ENCODE results near the gene ZNF609. TPM values are rescaled to one million over a fixed set of nuclear protein-coding genes. Genes with fewer than 3 reads are reported as not detected.
A peak's percentile ranks its signal among the peaks of the same experiment; 100 is the strongest.

ZNF609 gene
- total and polyA plus RNA-seq, 4 donors, result 4.6 to 18.1 (median 8.0) TPM

DNA sequence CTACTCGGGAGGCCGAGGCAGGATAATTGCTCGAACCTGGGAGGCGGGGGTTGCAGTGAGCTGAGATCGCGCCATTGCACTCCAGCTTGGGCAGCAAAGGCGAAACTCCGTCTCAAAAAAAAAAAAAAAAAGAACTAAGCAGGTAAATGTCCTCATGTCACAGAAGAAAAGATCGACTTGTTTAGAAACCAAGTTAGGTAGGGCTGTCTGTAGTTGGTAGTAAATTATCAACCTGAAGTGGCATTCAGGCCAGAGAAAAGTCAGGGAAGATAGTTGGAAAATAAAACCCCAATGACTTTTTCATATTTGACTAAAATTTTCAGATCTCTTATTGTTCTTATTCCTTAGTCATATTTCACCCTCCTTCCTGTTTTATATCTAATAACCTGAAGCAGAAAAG, 55.4 kb downstream of the ZNF609 start:
- TF ChIP-seq RAD21 (IDR thresholded peaks at IDR 0.05), result peak in 1 of 2 donors; percentile 11
- no peak for TF ChIP-seq HNF4G (IDR thresholded peaks at IDR 0.05)
- Histone ChIP-seq H3K9ac (ENCODE audit: low read depth in 1 of 2, low read length in 2 of 2) (peak overlapping the region in 1 of 2 donors; percentile 31), H3K27ac (ENCODE audit: low read depth in 1 of 2, low read length in 2 of 2) (peak overlapping the region in 1 of 2 donors; percentile 25), H3K36me3 (ENCODE audit: control insufficient read depth in 4 of 4, insufficient read depth in 3 of 4, low read depth in 1 of 4, low read length in 3 of 4) (peaks cover 0 to 3% (median 2%) of the 10 kb centered on the region in 4 donors), H3K4me3 (ENCODE audit: low read depth in 1 of 3, low read length in 3 of 3) (no peak overlapping the region), H3K27me3 (ENCODE audit: control insufficient read depth in 4 of 4, insufficient read depth in 4 of 4, low read length in 3 of 4) (no peaks in the 10 kb centered on the region), H3K9me3 (ENCODE audit: control insufficient read depth in 4 of 4, low read length in 3 of 4) (no peaks in the 10 kb centered on the region), H3K4me1 (ENCODE audit: control insufficient read depth in 4 of 4, insufficient read depth in 4 of 4, low read length in 3 of 4) (peaks cover 5 to 14% (median 10%) of the 10 kb centered on the region in 4 donors)
- no peak for DNase-seq (ENCODE audit: low spot score)
- 67% methylated on average over 9 of the region's 9 CpGs for WGBS

DNA sequence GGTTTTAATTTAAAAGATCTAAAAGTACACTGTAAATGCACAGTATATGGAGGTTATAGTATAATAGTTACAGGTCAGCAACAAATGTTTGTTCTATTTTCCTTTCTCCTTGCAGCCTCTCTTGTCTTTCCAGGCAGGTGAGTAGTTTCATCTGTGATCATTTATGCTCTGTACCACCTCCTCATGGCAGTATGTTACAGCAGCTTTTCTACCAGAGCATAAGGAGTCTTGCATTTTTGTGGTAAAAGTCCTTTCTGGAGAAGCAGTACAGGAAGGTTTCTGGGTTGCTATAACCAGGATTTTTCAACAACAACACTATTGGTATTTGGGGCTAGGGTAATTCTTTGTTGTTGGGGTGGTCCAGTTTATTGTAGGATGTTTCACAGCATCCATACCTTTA, 59.5 kb downstream of the ZNF609 start:
- H3K4me3 ChIP-seq (ENCODE audit: low read depth in 1 of 3, low read length in 3 of 3), result no peak overlapping the region
- peaks cover 8 to 17% (median 13%) of the 10 kb centered on the region in 4 donors for H3K4me1 ChIP-seq (ENCODE audit: control insufficient read depth in 4 of 4, insufficient read depth in 4 of 4, low read length in 3 of 4)
- no peak overlapping the region for H3K9ac ChIP-seq (ENCODE audit: low read depth in 1 of 2, low read length in 2 of 2)
- TF ChIP-seq NR2F2 (IDR thresholded peaks at IDR 0.05), result no peak
- no peak for TF ChIP-seq FOXA2 (IDR thresholded peaks at IDR 0.05)
- TF ChIP-seq, protein P1, sequence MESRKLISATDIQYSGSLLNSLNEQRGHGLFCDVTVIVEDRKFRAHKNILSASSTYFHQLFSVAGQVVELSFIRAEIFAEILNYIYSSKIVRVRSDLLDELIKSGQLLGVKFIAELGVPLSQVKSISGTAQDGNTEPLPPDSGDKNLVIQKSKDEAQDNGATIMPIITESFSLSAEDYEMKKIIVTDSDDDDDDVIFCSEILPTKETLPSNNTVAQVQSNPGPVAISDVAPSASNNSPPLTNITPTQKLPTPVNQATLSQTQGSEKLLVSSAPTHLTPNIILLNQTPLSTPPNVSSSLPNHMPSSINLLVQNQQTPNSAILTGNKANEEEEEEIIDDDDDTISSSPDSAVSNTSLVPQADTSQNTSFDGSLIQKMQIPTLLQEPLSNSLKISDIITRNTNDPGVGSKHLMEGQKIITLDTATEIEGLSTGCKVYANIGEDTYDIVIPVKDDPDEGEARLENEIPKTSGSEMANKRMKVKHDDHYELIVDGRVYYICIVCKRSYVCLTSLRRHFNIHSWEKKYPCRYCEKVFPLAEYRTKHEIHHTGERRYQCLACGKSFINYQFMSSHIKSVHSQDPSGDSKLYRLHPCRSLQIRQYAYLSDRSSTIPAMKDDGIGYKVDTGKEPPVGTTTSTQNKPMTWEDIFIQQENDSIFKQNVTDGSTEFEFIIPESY (IDR thresholded peaks at IDR 0.05), result no peak
- TF ChIP-seq GABPA (IDR thresholded peaks at IDR 0.05 in 1 of 2, conservative IDR thresholded peaks at IDR 0.05 in 1 of 2), result no peak
- TF ChIP-seq, protein P2, sequence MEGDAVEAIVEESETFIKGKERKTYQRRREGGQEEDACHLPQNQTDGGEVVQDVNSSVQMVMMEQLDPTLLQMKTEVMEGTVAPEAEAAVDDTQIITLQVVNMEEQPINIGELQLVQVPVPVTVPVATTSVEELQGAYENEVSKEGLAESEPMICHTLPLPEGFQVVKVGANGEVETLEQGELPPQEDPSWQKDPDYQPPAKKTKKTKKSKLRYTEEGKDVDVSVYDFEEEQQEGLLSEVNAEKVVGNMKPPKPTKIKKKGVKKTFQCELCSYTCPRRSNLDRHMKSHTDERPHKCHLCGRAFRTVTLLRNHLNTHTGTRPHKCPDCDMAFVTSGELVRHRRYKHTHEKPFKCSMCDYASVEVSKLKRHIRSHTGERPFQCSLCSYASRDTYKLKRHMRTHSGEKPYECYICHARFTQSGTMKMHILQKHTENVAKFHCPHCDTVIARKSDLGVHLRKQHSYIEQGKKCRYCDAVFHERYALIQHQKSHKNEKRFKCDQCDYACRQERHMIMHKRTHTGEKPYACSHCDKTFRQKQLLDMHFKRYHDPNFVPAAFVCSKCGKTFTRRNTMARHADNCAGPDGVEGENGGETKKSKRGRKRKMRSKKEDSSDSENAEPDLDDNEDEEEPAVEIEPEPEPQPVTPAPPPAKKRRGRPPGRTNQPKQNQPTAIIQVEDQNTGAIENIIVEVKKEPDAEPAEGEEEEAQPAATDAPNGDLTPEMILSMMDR (IDR thresholded peaks at IDR 0.05; ENCODE audit: low read depth, low read length, missing input control), result no peak
- TF ChIP-seq, protein P3, sequence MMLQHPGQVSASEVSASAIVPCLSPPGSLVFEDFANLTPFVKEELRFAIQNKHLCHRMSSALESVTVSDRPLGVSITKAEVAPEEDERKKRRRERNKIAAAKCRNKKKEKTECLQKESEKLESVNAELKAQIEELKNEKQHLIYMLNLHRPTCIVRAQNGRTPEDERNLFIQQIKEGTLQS (IDR thresholded peaks at IDR 0.05), result no peak
- TF ChIP-seq TAF1 (conservative IDR thresholded peaks at IDR 0.05), result no peak
- TF ChIP-seq, protein P4, sequence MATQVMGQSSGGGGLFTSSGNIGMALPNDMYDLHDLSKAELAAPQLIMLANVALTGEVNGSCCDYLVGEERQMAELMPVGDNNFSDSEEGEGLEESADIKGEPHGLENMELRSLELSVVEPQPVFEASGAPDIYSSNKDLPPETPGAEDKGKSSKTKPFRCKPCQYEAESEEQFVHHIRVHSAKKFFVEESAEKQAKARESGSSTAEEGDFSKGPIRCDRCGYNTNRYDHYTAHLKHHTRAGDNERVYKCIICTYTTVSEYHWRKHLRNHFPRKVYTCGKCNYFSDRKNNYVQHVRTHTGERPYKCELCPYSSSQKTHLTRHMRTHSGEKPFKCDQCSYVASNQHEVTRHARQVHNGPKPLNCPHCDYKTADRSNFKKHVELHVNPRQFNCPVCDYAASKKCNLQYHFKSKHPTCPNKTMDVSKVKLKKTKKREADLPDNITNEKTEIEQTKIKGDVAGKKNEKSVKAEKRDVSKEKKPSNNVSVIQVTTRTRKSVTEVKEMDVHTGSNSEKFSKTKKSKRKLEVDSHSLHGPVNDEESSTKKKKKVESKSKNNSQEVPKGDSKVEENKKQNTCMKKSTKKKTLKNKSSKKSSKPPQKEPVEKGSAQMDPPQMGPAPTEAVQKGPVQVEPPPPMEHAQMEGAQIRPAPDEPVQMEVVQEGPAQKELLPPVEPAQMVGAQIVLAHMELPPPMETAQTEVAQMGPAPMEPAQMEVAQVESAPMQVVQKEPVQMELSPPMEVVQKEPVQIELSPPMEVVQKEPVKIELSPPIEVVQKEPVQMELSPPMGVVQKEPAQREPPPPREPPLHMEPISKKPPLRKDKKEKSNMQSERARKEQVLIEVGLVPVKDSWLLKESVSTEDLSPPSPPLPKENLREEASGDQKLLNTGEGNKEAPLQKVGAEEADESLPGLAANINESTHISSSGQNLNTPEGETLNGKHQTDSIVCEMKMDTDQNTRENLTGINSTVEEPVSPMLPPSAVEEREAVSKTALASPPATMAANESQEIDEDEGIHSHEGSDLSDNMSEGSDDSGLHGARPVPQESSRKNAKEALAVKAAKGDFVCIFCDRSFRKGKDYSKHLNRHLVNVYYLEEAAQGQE (IDR thresholded peaks at IDR 0.05), result no peak
- TF ChIP-seq RAD21 (IDR thresholded peaks at IDR 0.05), result no peak
- no peak for TF ChIP-seq HNF4G (IDR thresholded peaks at IDR 0.05)
- no peak for TF ChIP-seq HNF4A (conservative IDR thresholded peaks at IDR 0.05)
- no peaks in the 10 kb centered on the region for H3K9me3 ChIP-seq (ENCODE audit: control insufficient read depth in 4 of 4, low read length in 3 of 4)
- no peak for DNase-seq (ENCODE audit: low spot score)
- H3K27me3 ChIP-seq (ENCODE audit: control insufficient read depth in 4 of 4, insufficient read depth in 4 of 4, low read length in 3 of 4), result no peaks in the 10 kb centered on the region
- H3K36me3 ChIP-seq (ENCODE audit: control insufficient read depth in 4 of 4, insufficient read depth in 3 of 4, low read depth in 1 of 4, low read length in 3 of 4), result peaks cover 0 to 3% (median under 1%) of the 10 kb centered on the region in 4 donors
- no peak overlapping the region for H3K27ac ChIP-seq (ENCODE audit: low read depth in 1 of 2, low read length in 2 of 2)

Measured in liver (tissue), 9 donors.